ENCODE measurements around the gene TGIF1.

GRCh38 chr18:3450799-3451182, 819 bp downstream of the TGIF1 start:
- TF ChIP-seq CTCF (IDR thresholded peaks at IDR 0.05) (no peak), POLR2A (IDR thresholded peaks at IDR 0.05) (no peak)

All from body of pancreas (tissue), 4 donors.